GM12873 (cell line): Measurements from ENCODE around the gene CSGALNACT2.

Experiments
- CTCF ChIP-seq: IDR thresholded peaks from 2 replicates; pipeline ENCODE4 v1.5.1; 2012; ENCODE audit warnings: low read depth, mild to moderate bottlenecking, moderate library complexity, low read length, control low read depth; ENCODE audit not compliant: insufficient read depth; ENCODE audit errors: missing control alignments

The CSGALNACT2 gene

DNA sequence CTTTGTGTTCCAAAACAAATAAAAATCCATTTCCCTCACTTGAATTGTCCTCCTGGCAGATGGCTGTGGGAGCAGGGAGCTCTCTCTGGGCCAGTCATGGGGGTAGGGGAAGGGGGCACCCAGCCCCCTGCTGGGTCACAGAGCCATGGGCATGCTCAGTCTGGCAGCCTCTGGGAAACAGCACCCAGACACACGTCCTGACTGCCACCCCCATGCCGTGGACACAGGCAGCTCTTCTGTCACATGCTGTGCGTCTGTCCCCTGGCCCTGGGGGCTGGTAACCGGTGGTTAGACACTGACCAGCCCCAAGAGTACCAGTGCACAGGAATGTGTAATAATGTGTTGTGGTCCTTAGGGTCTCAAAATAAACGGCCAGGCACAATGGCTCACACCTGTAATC is 81.6 kb downstream of the CSGALNACT2 start:
- no peak for TF ChIP-seq CTCF

DNA sequence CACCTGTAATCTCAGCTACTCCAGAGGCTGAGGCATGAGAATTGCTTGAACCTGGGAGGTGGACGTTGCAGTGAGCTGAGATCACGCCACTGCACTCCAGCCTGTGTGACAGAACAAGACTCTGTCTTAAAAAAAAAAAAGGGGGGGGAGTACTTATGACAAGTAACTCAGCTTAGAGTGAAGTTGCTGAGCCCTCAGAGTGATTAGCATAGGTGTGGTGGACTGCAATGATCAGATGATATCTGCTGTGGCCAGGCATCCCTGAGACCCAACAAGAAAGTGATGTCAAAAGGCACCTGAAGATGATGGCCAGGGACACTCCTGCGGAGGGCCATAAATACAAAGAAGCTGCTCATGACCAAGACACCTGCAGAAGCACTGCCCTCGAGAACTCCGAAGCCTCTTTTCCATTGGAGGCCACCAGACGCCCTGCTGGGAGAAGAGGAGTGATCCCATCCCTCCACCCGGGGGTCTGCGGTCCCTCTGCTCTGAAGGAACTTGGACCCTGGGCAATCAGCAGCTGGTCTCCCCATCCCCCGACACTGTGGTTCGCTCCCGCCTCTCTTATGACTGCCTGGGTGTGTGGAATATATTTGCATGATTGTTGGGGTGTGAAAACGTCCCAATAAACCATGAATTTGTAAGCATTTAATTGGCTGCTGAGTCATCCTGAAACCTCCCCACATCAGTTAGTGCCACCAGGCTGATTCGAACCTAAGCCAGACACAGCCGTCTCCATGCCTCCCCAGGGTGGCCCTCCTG is 82.6 kb downstream of the CSGALNACT2 start:
- TF ChIP-seq CTCF: no peak

DNA sequence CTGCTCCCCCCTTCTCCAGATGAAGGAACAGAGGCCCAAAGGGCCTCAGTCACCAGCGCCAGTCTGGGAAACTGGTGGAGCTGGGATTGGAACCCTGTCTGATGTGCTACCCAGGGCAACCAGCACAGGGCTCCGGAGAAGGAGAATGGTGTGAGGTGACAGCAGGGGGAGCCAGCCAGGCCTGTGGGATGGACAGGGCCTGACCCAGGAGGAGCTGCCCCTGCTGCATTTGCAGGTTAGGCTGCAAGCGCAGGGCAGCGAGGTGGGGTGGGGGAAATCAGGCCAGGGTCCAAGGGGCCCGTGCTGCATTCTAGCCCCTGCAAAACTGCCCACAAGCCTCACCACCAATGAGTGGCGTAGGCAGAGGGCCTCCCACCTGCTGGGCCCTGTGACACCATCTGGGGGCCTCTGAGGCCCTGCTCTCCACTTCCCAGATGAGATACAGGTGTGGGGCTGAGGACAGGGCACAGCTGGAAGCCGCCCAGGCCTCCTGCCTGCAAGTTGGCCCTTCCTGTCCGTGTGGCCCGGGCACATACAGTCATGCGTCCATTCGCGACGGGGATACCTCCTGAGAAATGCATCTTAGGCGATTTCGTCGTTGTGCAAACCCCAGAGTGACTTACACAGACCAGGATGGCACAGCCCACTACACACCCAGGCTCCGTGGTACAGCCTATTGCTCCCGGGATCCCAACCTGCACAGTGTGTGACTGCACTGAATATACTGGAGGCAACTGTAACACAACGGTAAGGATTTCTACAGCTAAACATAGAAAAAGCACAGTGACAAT is 83.4 kb downstream of the CSGALNACT2 start:
- peak; percentile 24 for TF ChIP-seq CTCF

DNA sequence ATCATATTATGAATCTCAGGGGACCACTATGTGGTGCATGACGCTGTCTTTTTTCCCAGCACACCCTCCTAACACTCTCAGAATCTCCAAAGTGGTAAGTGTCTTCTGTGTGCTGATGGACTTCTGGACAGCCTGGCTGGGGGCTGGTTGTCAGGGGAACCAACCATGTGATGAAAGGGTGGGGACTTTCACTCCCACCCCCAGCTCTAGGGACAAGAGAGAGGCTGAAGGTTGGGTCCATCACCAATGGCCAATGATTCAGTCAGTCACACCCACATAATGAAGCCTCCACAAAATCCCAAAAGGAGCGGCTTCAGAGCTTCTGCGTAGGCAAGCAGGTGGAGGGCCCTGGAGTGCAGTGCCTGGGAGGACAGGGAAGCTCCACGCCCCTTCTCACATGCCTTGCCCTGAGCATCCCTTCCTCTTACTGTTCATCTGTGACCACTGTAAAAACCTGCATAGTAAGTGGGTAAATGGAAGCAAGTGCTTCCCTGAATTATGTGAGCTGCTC is 84.0 kb downstream of the CSGALNACT2 start:
- no peak for TF ChIP-seq CTCF

DNA sequence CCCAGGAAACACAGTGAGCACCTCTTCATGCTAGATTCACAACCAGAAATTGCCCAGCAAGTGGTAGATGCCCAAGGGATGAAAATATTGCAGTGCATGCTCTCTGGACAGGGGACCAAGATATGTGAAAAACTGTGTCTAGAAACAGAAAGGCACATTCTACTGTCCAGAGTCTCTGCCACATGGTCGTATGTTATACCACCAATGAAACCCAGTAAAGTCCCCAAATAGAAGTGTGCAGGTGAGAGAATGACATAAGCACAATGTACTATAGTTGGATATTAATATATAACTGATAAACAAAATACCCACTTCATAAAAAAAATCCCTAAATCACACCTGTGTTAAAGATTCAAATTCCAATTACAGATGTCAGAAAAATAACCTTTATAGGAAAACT is 84.8 kb downstream of the CSGALNACT2 start:
- no peak for TF ChIP-seq CTCF

- no peak for TF ChIP-seq CTCF
Measured at GRCh38 chr10:43224321-43224720, 86.1 kb downstream of the CSGALNACT2 start.
